Fibroblast of villous mesenchyme (primary cell): ENCODE measurements around the gene NFE2L1. TPM values are rescaled to one million over a fixed set of nuclear protein-coding genes. Genes with fewer than 3 reads are reported as not detected.

Experiments
- small RNA-seq: library from RNA; depleted of rRNA; stranded (forward); fragments of <200 nt; gene quantifications from one replicate; pipeline ENCODE3, GENCODE V24; 2012
- total RNA-seq: library from RNA; depleted of rRNA; stranded (reverse); fragments of >200 nt; gene quantifications from 2 replicates; pipeline ENCODE4 v1.2.3, GENCODE V29; 2012

The NFE2L1 gene
- total RNA-seq, 1 donor: 110 TPM

Small RNA genes lying within 50 kb of the gene (small RNA-seq; reads per million reads assigned to genes)
- gene AC004477.2 (not detected), gene MIR152 (3,043 reads per million, percentile 99 among the genes with 10 or more reads in this experiment), gene RNU6-1201P (not detected)

Other genes starting within 250 kb of the NFE2L1 start
- 6.9 and 13.5 TPM in 2 replicates for gene OSBPL7, start 226.6 kb upstream of the NFE2L1 start, total RNA-seq
- gene MRPL10, start 216.8 kb upstream of the NFE2L1 start, total RNA-seq: 20.7 and 24.5 TPM in 2 replicates
- under 0.01 and 0.32 TPM in 2 replicates for gene LRRC46, start 216.7 kb upstream of the NFE2L1 start, total RNA-seq
- gene SCRN2, start 207.1 kb upstream of the NFE2L1 start, total RNA-seq: 25.0 and 33.2 TPM in 2 replicates
- under 0.01 TPM in 2 replicates for gene SP6, start 197.2 kb upstream of the NFE2L1 start, total RNA-seq
- 0.64 and 2.2 TPM in 2 replicates for gene SP2, start 152.1 kb upstream of the NFE2L1 start, total RNA-seq
- 20.0 and 49.2 TPM in 2 replicates for gene PNPO, start 106.8 kb upstream of the NFE2L1 start, total RNA-seq
- not detected in 2 replicates for gene PRR15L, start 90.5 kb upstream of the NFE2L1 start, total RNA-seq
- 32.4 and 41.6 TPM in 2 replicates for gene CDK5RAP3, start 77.2 kb upstream of the NFE2L1 start, total RNA-seq
- gene COPZ2, start 10.6 kb upstream of the NFE2L1 start, total RNA-seq: 61.3 and 75.7 TPM in 2 replicates
- 42.5 and 60.9 TPM in 2 replicates for gene CBX1, start 53.1 kb downstream of the NFE2L1 start, total RNA-seq
- gene SNX11, start 59.4 kb downstream of the NFE2L1 start, total RNA-seq: 12.9 and 19.0 TPM in 2 replicates